NCI-H2227 treated with DMSO at 0.1 percent for 48 hours (cell line): Measurements from ENCODE around the gene BIN1.

Experiments
- DNase-seq: peaks from one replicate; lab custom pipeline; 2025; lab: John Stamatoyannopoulos, UW

Gene BIN1, protein sequence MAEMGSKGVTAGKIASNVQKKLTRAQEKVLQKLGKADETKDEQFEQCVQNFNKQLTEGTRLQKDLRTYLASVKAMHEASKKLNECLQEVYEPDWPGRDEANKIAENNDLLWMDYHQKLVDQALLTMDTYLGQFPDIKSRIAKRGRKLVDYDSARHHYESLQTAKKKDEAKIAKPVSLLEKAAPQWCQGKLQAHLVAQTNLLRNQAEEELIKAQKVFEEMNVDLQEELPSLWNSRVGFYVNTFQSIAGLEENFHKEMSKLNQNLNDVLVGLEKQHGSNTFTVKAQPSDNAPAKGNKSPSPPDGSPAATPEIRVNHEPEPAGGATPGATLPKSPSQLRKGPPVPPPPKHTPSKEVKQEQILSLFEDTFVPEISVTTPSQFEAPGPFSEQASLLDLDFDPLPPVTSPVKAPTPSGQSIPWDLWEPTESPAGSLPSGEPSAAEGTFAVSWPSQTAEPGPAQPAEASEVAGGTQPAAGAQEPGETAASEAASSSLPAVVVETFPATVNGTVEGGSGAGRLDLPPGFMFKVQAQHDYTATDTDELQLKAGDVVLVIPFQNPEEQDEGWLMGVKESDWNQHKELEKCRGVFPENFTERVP

GRCh38 chr2:127106991-127107621 lies at the start of gene BIN1:
Gene BIN1 (minus strand): TSS chr2:127107154. CDS start chr2:127106943, 211 bp downstream.
- DNase-seq: peak; percentile 73

DNA sequence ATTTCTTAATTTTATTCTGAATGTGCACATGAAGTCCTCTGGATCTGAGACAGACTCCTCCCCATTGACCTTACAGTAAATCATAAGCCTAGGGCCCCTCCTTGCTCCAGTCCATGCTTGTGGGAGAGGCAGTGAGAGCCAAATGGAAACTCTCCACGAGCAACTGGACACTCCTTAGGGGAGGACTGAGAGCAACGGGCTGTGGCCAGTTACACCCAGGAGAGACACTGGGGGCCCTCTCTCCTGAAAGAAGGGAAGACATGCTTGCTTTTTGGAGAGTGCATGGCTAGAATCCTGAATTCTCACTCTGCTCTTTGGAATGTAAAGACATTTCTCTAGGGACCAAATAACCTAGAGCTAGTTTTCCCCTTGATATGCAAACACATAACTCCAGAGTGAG lies 49.0 kb upstream of the BIN1 start:
- DNase-seq: no peak

DNA sequence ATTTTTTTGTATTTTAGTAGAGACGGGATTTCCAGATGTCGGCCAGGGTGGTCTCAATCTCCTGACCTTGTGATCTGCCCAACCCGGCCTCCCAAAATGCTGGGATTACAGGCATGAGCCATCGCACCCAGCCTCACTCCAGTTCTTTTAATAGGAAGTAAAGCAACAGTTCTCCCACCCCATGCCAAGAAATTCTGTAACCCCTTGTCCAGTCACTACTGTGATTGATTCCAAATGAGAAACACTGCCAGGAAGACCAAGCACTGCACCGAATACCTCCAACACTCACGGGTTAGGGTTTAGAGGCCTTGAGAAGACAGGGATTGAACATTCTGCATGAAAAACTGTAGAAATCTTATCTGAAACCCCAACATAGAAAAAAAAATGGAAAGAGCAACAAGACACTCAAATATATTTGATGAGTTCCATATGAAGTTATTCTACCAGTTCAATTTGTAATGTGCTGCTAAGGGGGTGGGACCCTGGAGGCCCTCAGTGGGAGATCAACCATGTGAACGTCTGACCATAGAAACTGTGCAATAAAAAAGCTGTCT lies 48.2 kb upstream of the BIN1 start:
- DNase-seq: no peak

DNA sequence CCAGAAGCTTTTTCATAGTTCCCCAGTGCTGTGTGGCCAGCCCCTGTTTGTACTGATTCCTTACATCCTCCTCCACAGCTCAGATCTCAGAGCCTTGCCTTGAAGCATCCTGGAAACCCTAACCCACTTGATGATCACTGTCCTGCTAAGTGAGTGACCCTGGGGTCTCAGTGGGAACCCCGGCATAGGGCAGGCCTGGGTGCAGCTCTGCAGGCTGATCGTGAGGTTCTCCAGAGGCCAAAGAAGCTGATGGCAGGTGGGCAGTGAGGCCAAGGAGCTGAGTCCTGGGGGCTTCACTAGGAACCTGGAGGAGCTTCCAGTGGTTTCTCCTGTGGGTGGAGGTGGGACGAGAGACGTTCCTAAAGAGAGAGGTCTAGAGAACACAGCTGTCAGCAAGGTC lies 47.4 kb upstream of the BIN1 start:
- no peak for DNase-seq

DNA sequence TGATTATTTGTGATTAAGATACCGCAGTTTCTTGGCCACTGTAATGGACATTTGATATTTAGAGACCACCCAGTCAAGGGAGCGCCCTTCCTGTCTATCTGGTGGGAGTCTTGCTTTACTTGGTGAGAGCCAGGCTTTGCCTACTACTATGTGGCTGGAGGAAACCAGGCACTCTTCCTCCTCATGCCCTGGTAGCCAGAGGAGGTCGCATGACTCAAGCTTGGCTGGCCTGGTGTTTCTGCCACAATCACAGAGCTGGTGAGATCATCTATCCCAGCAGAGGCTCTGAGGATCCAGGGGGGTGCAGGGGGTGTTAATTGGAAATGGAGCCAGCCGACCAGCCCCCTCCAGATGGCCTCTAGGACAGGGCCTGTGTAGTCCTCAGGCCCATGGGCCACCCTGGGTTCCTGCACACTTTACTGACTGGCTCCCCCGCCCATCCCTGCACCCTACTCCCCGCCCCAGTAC lies 46.8 kb upstream of the BIN1 start:
- no peak for DNase-seq

DNA sequence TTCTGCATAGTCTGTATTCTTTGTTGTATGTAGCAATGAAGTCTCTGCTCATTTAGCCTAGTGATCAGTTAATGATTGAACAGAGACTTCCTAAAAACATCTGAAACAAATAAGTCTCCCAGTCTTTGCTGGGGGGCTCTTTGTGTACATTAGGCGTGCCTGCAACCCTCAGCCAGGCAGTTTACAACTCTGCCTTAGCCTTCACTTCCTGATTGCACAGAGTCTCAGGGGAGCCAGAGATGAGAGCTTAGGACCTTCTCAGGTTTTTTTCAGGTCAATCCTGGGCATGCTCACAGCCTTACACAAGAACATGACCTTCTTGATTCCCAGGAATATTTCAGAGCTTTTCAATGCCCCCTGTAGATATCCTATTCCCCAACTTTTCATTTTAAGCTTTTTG lies 44.0 kb upstream of the BIN1 start:
- DNase-seq: no peak

DNA sequence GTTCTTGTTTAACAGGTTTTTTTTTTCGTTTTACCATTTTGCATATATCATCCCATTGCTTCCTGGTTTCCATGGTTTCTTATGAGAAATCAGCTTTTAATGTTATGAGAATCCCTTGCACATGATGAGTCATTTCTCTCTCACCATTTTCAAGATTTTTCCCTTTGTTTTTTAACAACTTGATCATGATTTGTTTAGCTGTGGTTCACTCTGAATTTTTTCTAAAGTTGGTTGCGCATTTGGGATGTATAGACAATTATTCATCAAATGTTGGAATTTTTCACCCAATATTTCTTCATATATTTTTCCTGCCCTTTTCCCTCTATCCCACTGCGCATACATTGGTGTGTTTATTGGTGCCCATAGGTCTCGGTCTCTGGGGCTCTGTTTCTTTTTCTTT lies 42.4 kb upstream of the BIN1 start:
- no peak for DNase-seq

- no peak for DNase-seq
Measured at GRCh38 chr2:127146820-127147502, 40.0 kb upstream of the BIN1 start.

DNA sequence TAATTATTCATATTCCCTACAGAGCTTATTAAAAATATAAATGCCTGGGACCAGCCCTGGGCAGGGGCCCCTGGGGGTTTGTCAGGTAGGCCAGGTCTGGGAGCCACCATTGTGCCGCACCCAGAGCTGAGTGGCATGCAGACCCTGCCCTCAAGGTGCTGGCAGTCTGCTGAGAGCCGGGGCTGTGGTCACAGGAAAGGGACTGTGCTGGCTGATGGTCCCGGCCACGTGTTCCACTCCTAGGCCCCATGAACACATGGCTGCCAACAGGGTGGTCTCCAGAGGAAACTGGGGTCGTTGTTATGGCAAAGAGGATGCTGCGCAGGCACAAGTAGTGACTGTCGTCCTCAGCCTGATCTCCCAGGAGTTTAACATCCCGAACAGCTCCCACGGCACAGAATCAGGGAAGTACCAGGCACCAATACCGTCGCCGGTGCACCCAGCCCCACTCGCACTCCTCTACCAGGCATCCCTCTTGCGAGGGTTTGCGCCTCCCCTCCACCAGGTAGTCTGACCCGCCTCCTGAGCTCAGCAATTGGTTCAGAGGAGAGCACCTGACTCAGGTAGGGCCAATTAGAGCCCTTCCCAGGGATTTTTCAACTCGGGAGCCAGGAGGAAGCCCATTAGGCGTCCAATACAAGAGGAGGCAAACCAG lies 39.2 kb upstream of the BIN1 start:
- no peak for DNase-seq

GRCh38 chr2:127145280-127145895 lies 38.4 kb upstream of the BIN1 start:
- no peak for DNase-seq

DNA sequence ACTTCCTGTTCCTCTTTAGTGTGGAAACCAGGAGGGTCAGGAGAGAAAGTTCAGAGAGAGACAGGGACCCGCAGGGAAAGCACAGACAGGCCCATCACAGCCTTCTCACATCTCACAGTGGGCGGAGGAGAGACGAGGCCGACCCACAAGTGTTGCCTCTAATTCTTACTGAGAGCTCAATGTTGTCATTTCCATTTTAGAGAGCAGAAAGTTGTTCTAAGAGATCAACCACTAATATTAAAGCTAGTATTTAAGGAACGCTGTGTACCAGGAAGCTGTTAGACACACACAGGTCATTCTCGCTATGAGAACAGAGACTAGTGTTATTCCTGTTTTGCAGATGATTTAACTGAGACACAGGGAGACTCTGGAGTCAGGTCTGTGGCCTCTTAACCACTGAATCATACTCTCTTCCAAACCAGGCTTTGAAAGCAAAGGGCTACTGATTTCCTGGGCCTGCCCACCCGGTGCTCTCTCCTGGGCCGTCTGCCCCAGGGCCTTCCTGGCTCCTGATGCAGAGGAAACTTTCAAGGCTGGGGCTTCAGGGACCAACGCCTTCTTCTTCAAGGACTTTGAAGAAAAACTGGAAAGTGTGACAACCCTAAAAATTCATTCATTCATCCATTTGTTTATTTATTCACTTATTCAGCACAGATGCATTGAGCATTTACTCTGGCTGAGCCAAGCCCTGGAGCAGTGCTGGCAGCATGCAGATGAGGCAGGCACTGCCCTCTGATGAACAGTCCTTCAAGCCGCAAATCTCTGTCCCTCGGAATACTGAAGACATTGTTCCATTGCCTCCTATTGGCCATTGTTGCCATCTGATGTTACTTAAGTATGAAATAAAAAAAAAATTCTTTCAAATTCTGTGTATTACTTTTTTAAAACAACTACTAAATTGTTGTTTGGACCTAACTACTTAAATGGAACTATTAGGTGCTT lies 37.2 kb upstream of the BIN1 start:
- DNase-seq: no peak

GRCh38 chr2:127142663-127143630 lies 36.0 kb upstream of the BIN1 start:
- DNase-seq: no peak

GRCh38 chr2:127140538-127140937 lies 33.6 kb upstream of the BIN1 start:
- no peak for DNase-seq

DNA sequence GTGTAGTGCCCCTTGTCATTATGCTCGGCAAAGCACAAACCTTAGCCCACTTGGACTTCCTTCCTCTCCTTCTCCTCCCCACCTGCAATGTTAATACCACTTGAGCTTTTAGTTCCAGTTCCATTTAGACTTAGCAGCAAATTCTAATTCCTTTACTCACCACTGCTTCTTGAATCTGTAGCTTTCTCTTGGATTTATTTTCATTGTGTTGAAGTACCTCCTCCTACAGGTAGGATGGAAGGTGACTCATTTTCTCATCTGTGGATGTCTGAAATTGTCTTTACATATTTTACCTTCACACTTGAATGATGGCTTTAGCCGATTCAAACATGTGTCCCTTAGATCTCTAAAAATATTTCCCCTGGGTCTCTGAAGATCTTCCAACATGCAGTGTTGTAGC lies 32.8 kb upstream of the BIN1 start:
- DNase-seq: no peak

GRCh38 chr2:127138281-127138680 lies 31.3 kb upstream of the BIN1 start:
- DNase-seq: no peak

DNA sequence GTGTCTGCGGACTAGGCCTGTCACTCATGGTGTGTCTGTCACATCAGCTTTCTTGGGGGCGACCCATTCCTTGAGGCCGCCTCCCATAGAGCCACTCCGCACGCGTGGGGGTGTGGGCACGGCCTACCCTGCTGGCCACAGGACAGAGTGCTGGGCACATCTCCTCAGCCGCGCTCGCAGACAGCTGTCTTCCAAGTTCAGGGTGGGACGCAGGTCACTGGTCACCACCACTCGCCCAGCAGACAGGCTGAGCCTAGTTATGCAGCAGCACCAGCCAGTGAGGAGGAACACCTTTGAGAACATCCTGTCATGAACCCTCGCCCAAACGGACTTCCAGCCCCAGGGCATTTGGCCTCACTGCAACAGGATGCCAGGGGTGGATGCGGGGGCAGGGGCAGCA lies 30.8 kb upstream of the BIN1 start:
- DNase-seq: no peak

- no peak for DNase-seq
Measured at GRCh38 chr2:127137225-127137624, 30.3 kb upstream of the BIN1 start.

DNA sequence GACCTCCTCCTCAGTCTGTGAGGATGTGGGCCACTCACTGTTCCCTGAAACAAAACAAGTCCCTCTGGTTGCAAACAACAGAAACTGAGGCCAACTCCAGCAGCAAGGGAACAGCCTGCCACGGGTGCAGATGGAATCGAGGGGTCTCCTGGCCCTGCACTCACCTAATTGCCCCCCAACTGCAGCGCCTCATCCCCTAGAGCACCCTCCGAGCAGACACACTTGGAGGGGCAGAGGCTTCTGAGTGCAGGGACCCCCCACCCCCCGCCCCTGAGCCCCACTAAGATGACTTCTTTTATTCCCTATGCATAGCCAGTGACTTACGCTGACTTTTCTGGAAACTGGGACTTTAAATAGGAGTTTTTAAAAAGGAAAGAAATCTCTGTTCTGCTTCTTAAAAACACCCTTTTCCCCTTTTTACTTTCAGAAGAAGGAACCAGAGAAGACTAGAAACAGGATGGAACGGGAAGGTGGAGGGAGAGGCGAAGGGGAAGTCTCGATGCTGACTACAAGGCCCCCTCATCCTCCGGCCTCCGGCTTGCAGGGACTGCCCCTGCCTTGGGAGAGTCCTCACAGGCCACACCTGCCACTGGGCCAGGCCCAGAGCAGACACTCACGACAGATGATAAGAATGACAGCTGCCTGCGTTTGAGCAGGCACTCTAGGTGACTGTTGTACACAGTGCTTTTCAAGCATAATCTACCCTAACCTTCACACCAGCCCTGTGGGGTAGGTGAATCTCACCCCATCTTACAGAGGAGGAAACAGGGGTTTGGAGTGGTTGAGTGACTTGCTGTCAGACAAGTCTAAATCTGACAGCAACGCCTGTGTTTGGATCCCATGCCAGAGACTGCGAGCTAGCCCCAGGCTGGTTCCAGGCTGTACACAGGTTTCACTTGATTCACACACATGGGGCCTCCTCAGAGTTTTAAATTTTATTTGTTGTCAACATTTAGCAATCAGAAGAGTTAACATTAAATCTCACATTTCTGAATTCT lies 28.2 kb upstream of the BIN1 start:
- DNase-seq: no peak
